ENCODE data around the gene WWTR1. TPM values are rescaled to one million over a fixed set of nuclear protein-coding genes. Genes with fewer than 3 reads are reported as not detected.

The WWTR1 gene
- total RNA-seq, 1 donor = 205 TPM

DNA sequence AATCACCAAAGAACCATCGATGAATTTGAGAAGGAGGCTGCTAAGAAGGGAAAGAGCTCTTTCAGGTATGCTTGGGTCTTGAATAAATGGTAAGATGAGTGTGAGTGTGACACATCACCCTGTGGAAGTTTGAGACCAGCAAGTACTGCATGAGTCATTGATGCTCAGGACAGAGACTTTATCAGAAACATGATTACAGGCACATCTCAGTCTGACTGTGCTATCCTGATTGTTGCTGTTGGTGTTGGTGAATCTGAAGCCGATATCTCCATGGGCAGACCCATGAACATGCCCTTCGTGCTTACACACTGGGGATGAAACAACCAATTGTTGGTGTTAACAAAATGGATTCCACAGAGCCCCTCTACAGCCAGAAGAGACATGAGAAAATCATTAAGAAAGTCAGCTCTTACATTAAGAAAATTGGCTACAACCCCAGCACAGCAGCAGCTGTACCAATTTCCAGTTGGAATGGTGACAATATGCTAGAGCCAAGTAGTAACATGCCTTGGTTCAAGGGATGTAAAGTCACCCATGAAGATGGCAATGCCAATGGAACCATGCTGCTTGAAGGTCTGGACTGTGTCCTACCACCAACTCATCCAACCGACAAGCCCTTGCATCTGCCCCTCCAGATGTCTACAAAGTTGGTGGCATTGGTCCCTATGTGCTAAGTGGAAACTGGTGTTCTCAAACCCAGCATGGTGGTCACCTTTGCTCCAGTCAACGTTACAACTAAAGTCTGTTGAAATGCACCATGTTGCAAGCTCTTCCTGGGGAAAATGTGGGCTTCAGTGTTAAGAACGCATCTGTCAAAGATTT, 162.9 kb downstream of the WWTR1 start:
- no peak for TF ChIP-seq CTCF (IDR thresholded peaks at IDR 0.05; ENCODE audit: insufficient read depth, low read length)
- DNase-seq (ENCODE audit: low read depth) = no peak

GRCh38 chr3:149494022-149494758, 163.6 kb downstream of the WWTR1 start:
- peak; percentile 92 for TF ChIP-seq CTCF (IDR thresholded peaks at IDR 0.05; ENCODE audit: insufficient read depth, low read length)
- peak; percentile 88 for DNase-seq (ENCODE audit: low read depth)
- H3K4me3 ChIP-seq (ENCODE audit: low read depth, low read length) = no peak overlapping the region

More for the DNA sequence above, 162.9 kb downstream of the WWTR1 start:
- no peak overlapping the region for H3K4me3 ChIP-seq (ENCODE audit: low read depth, low read length)

GRCh38 chr3:149493315-149494021, 164.4 kb downstream of the WWTR1 start:
- no peak for TF ChIP-seq CTCF (IDR thresholded peaks at IDR 0.05; ENCODE audit: insufficient read depth, low read length)
- H3K4me3 ChIP-seq (ENCODE audit: low read depth, low read length) = no peak overlapping the region
- DNase-seq (ENCODE audit: low read depth) = no peak

GRCh38 chr3:149490260-149490971, 167.4 kb downstream of the WWTR1 start:
- no peak overlapping the region for H3K4me3 ChIP-seq (ENCODE audit: low read depth, low read length)
- DNase-seq (ENCODE audit: low read depth) = no peak
- TF ChIP-seq CTCF (IDR thresholded peaks at IDR 0.05; ENCODE audit: insufficient read depth, low read length) = no peak

- TF ChIP-seq CTCF (IDR thresholded peaks at IDR 0.05; ENCODE audit: insufficient read depth, low read length) = peak; percentile 69
- H3K4me3 ChIP-seq (ENCODE audit: low read depth, low read length) = no peak overlapping the region
- no peak for DNase-seq (ENCODE audit: low read depth)
Observed at GRCh38 chr3:149489060-149489690, 168.7 kb downstream of the WWTR1 start.
